GM18511 (cell line): ENCODE results near the gene FASTK.

Source experiments
- ATAC-seq: cut with Tn5 transposase; IDR thresholded peaks from one replicate; pipeline ENCODE4 v1.9.1; 2021; ENCODE audit warnings: mild to moderate bottlenecking, moderate library complexity; ENCODE audit not compliant: unreplicated experiment

The FASTK gene

GRCh38 chr7:151100921-151101320, 20.3 kb upstream of the FASTK start:
- ATAC-seq = no peak

- no peak for ATAC-seq
Observed at GRCh38 chr7:151099486-151100211, 19.0 kb upstream of the FASTK start.

GRCh38 chr7:151095828-151096475, 15.3 kb upstream of the FASTK start:
- ATAC-seq = no peak

- ATAC-seq = no peak
Observed at GRCh38 chr7:151095123-151095797, 14.7 kb upstream of the FASTK start.

GRCh38 chr7:151094675-151095074, 14.1 kb upstream of the FASTK start:
- no peak for ATAC-seq

GRCh38 chr7:151093748-151094147, 13.1 kb upstream of the FASTK start:
- ATAC-seq = no peak

GRCh38 chr7:151091988-151092387, 11.4 kb upstream of the FASTK start:
- no peak for ATAC-seq

GRCh38 chr7:151091431-151091830, 10.8 kb upstream of the FASTK start:
- ATAC-seq = no peak

- no peak for ATAC-seq
Observed at GRCh38 chr7:151091003-151091402, 10.4 kb upstream of the FASTK start.

- no peak for ATAC-seq
Observed at GRCh38 chr7:151089893-151090730, 9.5 kb upstream of the FASTK start.

- ATAC-seq = no peak
Observed at GRCh38 chr7:151088856-151089699, 8.5 kb upstream of the FASTK start.

- ATAC-seq = no peak
Observed at GRCh38 chr7:151088019-151088855, 7.6 kb upstream of the FASTK start.

- peak; percentile 32 for ATAC-seq
Observed at GRCh38 chr7:151087245-151088018, 6.8 kb upstream of the FASTK start.

GRCh38 chr7:151086802-151087244, 6.2 kb upstream of the FASTK start:
- ATAC-seq = peak; percentile 11

GRCh38 chr7:151085691-151086620, 5.3 kb upstream of the FASTK start, which contains the start of gene AGAP3:
AGAP3 (plus strand) TSS chr7:151086475; CDS start chr7:151086742, 267 bp downstream.
- peak; percentile 49 for ATAC-seq

- no peak for ATAC-seq
Observed at GRCh38 chr7:151085329-151085690, 4.7 kb upstream of the FASTK start.

- no peak for ATAC-seq
Observed at GRCh38 chr7:151083824-151084160, 3.2 kb upstream of the FASTK start.
